ENCODE data around the gene CEP350. TPM values are rescaled to one million over a fixed set of nuclear protein-coding genes. Genes with fewer than 3 reads are reported as not detected.
A peak's percentile ranks its signal among the peaks of the same experiment; 100 is the strongest.

Gene CEP350
- total and polyA plus RNA-seq, 7 donors: 3.2 to 67.6 (median 45.2) TPM

- 94 to 95% methylated on average over 7 of the region's 7 CpGs for WGBS, 2 donors
- no peaks in the 10 kb centered on the region for H3K27me3 ChIP-seq
- intact Hi-C loops (cut with DNase I): loop anchor here (10.0 kb wide), 1 partner anchor 204 kb away; the partner anchor contains the start of gene QSOX1
These were observed 4.0 kb upstream of the CEP350 start for GRCh38 chr1:179950651-179951050.

GRCh38 chr1:179951383-179952144 is 3.0 kb upstream of the CEP350 start:
- H3K4me3 ChIP-seq: no peak overlapping the region
- intact Hi-C loops (cut with DNase I): loop anchor here (10.0 kb wide), 1 partner anchor 203 kb away; the partner anchor contains the start of gene QSOX1
- H3K9me3 ChIP-seq: no peaks in the 10 kb centered on the region
- no peaks in the 10 kb centered on the region for H3K36me3 ChIP-seq
- 85 to 94% methylated on average over 10 of the region's 10 CpGs for WGBS, 2 donors
- no peak for DNase-seq
- no peaks in the 10 kb centered on the region for H3K27me3 ChIP-seq
- H3K4me1 ChIP-seq: peaks cover 0 to 16% (median 8%) of the 10 kb centered on the region in 4 donors
- TF ChIP-seq POLR2AphosphoS5 (IDR thresholded peaks at IDR 0.05): no peak
- H3K27ac ChIP-seq: no peak overlapping the region

More at GRCh38 chr1:179950651-179951050, 4.0 kb upstream of the CEP350 start:
- DNase-seq: no peak
- no peaks in the 10 kb centered on the region for H3K36me3 ChIP-seq
- H3K4me1 ChIP-seq: peaks cover 0 to 9% (median 4%) of the 10 kb centered on the region in 4 donors
- H3K9me3 ChIP-seq: no peaks in the 10 kb centered on the region
- H3K27ac ChIP-seq: no peak overlapping the region
- no peak for TF ChIP-seq POLR2AphosphoS5 (IDR thresholded peaks at IDR 0.05)
- TF ChIP-seq POLR2A (IDR thresholded peaks at IDR 0.05): no peak
- no peak for TF ChIP-seq EP300 (IDR thresholded peaks at IDR 0.05)
- TF ChIP-seq CTCF (IDR thresholded peaks at IDR 0.05): no peak
- no peak overlapping the region for H3K4me3 ChIP-seq

- H3K36me3 ChIP-seq: no peaks in the 10 kb centered on the region
- WGBS, 2 donors: 80 to 92% methylated on average over 4 of the region's 4 CpGs
- TF ChIP-seq CTCF (IDR thresholded peaks at IDR 0.05) (no peak), POLR2AphosphoS5 (IDR thresholded peaks at IDR 0.05) (no peak), EP300 (IDR thresholded peaks at IDR 0.05) (no peak), POLR2A (IDR thresholded peaks at IDR 0.05) (no peak)
- H3K4me3 ChIP-seq: no peak overlapping the region
- H3K4me1 ChIP-seq: peaks cover 0 to 22% (median 10%) of the 10 kb centered on the region in 4 donors
- no peaks in the 10 kb centered on the region for H3K27me3 ChIP-seq
- no peak for DNase-seq
- H3K9me3 ChIP-seq: no peaks in the 10 kb centered on the region
- H3K27ac ChIP-seq: no peak overlapping the region
- intact Hi-C loops (cut with DNase I): loop anchor here (10.0 kb wide), 1 partner anchor 203 kb away; the partner anchor contains the start of gene QSOX1
These were observed 2.4 kb upstream of the CEP350 start for GRCh38 chr1:179952186-179952585.

- intact Hi-C loops (cut with DNase I): loop anchor here (1.0 to 10.0 kb wide), 2 partner anchors 72 to 201 kb away; partner anchors contain the start of genes QSOX1 and TOR1AIP1
- 0 to 2% methylated on average over 19 of the region's 19 CpGs for WGBS, 2 donors
- TF ChIP-seq POLR2AphosphoS5 (IDR thresholded peaks at IDR 0.05) (no peak), CTCF (IDR thresholded peaks at IDR 0.05) (peak in 1 of 4 experiments; percentile 18), EP300 (IDR thresholded peaks at IDR 0.05) (no peak), POLR2A (IDR thresholded peaks at IDR 0.05) (peak in 1 of 2 donors; percentile 29)
These were observed 577 bp upstream of the CEP350 start for GRCh38 chr1:179953974-179954492.

GRCh38 chr1:179955287-179955680 is 674 bp downstream of the CEP350 start:
- 0 to 1% methylated on average over 10 of the region's 10 CpGs for WGBS, 2 donors

More at GRCh38 chr1:179953974-179954492, 577 bp upstream of the CEP350 start:
- peak overlapping the region; percentile 68 to 98 (median 98) for H3K4me3 ChIP-seq
- peaks cover 0 to 36% (median 16%) of the 10 kb centered on the region in 4 donors for H3K4me1 ChIP-seq
- no peaks in the 10 kb centered on the region for H3K36me3 ChIP-seq
- H3K27me3 ChIP-seq: no peaks in the 10 kb centered on the region
- peak overlapping the region; percentile 91 to 98 (median 97) for H3K27ac ChIP-seq
- peak; percentile 65 for DNase-seq
- no peaks in the 10 kb centered on the region for H3K9me3 ChIP-seq

More at GRCh38 chr1:179955287-179955680, 674 bp downstream of the CEP350 start:
- Histone ChIP-seq H3K4me3 (peak overlapping the region; percentile 68 to 98 (median 98)), H3K36me3 (no peaks in the 10 kb centered on the region), H3K9me3 (no peaks in the 10 kb centered on the region), H3K27ac (peak overlapping the region; percentile 91 to 98 (median 97)), H3K27me3 (no peaks in the 10 kb centered on the region), H3K4me1 (peaks cover 0 to 36% (median 16%) of the 10 kb centered on the region in 4 donors)
- intact Hi-C loops (cut with DNase I): loop anchor here (10.0 kb wide), 1 partner anchor 200 kb away; the partner anchor contains the start of gene QSOX1
- DNase-seq: no peak
- no peak for TF ChIP-seq POLR2AphosphoS5 (IDR thresholded peaks at IDR 0.05)
- no peak for TF ChIP-seq POLR2A (IDR thresholded peaks at IDR 0.05)
- TF ChIP-seq EP300 (IDR thresholded peaks at IDR 0.05): no peak
- TF ChIP-seq CTCF (IDR thresholded peaks at IDR 0.05): no peak
